ENCODE results near the gene ATP23.

ATP23 gene

DNA sequence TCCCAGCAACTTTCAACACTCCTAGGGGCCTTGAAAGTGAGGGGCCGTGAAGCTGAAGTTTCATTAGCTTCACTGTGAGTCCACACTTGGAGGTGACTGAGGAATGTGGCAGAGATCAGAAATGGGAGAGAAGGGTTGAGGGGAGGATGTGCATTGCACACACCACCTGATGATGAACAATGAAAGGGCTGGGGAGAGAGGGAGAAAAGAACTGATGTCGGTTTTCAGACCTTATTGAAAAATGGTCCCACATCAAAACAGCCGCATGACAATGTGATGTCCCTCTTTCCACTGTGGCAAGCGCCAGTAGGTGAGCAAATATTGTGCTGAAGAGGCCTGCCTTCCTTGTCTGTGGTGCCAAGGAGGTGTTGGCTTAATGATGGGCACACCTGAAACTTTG is 32.3 kb upstream of the ATP23 start:
- FAIRE-seq = no peak

DNA sequence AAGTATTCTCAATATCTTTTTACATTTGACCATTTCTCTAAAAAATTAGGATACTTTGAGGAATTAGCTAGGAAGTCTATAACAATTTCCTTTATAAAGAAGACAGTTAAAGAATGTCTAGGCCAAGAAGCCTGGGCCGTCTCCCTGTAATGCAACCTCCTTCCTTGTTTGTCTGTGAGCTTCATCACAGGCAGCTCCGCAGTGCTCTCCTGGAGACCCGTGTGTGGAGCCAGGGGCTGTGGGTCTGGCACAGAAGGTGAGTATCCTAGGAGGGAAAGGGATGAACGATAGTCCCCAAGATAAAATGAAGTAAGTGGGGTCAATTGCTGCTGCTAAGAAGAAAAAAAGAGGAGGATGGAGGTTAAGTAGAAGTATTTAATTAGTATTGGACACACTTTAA is 31.8 kb upstream of the ATP23 start:
- FAIRE-seq = no peak

DNA sequence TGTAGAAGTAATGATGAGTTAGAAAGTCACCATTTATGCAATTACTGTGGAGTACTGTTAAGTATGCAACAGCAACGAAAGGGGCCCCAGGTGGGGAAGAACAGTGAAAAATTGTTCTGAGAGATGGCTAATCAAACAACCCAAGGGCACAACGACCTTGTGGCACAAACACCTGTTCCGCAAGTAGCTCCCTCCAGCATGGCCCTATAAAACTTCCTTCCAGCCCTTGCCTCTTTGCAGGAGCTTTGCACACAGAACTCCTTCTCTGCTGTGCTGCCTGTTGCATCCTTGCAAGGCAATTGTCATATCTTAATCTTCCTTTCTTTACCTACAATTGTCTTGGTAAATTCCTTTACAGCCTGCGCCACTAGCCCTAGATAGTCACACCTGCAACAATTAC is 23.2 kb upstream of the ATP23 start:
- FAIRE-seq = no peak

DNA sequence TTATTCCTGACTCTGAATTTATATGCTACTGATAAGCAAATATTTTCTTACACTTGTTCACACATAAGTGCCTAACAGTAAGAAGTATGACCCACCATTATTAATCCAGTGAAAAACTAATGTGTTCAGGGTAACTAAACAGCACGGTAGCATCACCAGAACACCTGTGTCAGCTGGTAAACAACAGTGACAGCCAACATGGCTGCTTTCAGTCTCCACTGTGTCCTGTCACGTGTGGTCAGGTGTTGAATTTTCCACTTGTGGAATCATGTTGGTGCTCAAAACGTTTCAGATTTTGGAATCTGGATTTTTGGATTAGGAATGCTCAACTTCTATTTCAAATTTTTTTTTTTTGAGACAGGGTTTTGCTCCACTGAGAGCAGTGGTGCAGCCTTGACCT is 14.3 kb upstream of the ATP23 start:
- no peak for FAIRE-seq

DNA sequence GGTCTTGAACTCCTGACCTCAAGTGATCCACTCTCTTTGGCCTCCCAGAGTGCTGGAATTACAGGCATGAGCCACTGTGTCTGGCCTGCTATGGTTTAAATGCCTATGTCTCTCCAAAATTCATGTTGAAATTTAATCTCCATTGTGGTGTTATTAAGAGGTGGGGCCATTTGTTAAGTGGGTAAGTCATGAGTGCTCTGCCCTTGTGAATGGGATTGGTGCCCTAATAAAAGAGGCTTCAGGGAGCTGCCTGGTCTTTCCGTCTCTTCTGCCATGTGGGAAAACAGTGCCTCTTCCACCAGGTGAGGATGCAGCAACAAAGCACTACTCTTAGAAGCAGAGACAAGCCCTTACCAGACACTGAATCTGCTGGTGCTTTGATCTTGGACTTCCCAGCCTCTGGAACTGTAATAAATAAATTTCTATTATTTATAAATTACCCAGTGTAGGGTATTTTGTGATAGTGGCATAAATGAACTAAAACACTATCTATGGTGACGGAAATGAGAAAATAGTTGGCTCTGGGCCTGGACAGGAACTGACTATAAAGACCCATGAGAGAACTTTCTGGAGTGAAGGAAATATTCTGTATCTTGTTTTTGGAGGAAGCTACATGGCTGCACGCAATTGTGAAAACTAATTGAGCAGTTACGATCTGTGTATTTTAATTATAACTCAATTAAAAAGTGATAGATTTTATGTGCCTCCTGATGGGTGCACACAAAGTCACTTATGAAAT is 12.1 kb upstream of the ATP23 start:
- no peak for FAIRE-seq

DNA sequence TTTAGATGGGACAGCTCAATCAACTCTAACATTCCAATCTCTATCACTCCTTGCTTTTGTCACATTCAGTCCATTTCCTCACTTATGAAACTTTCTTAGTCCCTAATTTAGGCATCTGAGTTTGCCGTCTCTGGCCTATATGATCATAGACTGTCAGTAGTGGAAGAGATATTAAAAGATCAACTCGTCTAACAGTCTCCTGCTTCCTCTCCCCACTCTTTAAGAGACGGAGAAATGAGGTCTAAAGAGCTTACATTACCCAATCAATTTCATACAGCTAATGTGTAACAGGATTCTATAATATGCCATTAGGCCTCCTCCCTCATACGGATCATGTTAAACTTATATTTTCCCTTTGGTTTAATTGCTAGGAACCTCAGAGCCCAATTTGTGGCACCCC is 6.5 kb upstream of the ATP23 start:
- FAIRE-seq = no peak

DNA sequence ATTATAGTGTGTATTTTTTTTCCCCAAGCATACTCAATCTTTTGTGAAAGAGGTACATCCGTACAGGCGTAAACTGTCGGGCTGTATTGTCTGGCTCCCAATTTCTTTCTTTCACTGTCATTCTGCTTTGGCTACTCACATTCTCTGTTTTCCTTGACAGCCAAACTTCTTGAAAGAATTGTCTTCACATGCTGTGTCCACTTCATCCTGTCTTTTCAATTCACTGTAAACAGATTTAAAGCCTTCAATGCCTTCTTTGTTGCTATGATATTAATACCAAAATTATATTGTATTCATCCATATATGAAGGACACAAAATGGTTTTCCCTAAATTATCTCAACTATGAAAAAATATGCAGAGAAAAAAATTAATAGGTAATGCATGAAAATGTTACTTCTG is 6.0 kb upstream of the ATP23 start:
- no peak for FAIRE-seq

DNA sequence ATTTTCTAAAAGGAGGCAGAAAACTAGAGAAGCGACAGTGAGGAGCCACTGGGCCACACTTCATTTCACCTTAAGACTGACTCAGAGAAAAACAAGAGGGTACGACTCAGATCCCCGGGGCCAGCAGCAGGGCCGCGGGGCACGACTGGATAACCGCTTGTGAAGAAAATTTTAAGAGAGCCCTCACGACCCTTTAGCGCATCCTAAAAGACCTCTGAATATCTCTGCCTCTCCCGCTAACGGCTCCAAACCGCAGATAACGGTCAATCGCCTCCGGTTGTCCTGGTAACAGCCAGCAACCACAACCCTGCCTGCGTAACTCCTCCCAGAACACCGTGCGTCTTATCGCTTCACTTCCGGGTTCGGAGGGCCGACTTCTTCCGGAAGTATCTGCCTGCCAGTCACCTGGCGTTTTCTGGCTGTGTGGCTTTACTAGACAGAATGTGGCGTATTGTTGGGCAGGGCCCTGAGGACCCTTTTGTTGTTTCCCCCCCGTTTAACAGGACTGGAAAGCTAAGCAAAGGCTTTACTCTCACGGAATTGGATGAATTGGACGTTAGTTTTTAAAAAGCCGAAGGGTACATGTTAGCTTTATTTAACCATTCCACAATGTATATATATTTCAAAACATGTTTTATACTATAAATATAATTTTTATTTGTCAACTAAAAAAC is 5.4 kb upstream of the ATP23 start:
- peak; percentile 83 for FAIRE-seq

DNA sequence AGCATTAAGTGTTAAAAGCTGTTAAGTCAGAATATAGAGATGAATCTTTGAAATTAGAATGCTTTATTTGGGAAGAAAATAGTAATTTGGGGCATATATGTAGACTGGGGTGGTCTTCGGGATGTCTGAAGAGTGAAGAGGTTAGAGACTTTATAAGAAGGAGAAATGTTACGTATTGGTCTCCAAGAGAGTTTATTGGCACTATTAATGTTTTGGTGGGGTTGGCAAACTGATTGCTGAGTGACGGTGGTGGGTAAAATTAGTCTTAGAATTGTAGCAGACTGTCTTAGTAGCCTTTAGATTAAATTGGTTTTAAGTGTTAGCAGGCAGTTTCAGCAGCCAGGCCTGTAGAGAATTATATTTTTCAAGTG is 4.9 kb upstream of the ATP23 start:
- FAIRE-seq = no peak

DNA sequence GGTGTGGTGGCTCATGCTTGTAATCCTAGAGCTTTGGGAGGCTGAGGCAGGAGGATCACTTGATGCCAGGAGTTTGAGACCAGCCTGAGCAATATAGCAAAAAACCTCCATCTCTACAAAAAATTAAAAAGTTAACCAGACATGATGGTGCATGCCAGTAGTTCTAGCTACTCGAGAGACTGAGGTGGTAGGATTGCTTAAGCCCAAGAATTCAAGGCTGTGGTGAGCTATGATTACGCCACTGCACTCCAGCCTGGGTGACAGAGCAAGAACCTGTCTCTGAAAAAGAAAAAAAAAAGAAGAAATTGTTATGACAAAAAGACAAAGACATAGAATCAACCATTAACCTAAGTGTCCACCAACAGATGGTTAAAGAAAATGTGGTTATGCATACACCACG is 2.1 kb upstream of the ATP23 start:
- FAIRE-seq = no peak

DNA sequence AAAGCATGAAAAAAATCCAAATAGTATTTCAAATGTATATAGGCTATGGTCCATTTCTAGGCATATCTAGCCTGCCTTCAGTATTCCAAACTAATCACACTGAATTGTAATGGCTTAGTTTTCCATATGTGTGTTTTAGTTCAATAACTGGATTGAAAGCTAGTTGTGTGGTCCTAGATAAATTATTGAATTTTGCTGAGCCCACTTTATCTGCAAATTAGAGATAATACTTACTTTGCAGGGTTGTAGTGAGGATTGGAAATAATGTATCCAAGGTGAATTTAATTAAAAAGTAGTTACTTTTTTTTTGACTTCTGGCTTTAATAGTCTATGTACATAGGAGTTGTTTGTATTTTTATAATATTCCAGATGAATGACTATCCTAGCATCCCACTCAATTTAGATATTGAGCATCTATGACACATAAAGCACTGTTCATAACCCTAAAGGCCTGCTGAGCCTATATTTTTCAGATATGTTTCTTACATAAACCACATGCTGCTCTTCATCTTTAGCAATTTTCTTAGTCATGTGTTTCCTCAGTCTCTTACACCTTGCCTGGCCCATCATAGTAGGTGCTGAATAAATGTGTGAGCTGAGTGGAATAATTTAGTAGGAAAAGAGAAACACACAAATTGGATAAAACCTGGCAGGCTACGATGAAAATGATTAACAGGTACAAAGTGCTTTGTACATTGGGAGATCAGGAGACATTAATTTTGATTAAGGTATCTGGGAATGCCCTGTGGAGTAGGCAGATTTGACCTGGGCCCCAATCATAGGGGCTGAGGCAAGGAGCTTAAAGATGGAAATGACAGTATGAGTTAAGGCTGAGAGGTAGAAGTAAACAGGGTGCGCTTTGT is 1.1 kb upstream of the ATP23 start:
- no peak for FAIRE-seq

DNA sequence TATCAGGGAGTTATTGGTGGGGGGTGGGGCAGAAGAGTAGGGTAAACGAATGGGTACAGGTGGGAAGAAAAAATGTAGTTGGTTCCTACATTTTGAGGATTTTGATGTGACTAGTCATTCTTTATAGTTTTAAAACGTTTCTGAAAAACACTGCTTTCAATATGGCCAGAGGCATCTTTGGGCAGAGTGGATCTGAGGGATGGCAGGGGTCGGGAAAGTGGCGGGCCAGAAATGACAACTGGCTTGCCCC is 527 bp upstream of the ATP23 start:
- FAIRE-seq = no peak

DNA sequence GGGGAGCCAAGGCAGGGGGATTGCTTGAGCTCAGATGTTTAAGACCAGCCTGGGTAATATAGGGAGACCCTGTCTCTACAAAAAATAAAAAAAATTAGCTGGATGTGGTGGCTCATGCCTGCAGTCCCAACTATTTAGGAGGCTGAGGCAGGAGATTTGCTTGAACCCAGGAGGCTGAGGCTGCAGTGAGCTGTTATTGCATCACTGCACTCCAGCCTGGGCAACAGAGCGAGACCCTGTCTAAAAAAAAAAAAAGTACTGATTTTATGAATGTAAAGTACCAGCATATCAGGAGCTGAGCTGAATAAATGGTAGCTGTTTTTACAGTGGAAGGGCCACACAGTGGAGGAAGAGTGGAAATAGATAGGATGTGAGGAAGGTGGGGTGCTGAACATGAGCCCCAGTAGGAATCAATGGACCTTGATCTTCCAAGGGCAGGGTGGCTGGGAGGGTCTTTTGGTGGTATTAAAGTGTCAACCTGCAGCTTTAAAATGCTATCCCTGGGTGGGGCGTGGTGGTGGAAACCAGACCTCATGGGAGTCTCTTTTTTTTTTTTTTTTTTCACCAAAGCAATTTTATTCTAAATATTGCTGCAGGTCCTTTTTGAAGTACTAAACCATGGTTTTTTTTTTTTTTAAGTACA is 2.2 kb downstream of the ATP23 start:
- no peak for FAIRE-seq

DNA sequence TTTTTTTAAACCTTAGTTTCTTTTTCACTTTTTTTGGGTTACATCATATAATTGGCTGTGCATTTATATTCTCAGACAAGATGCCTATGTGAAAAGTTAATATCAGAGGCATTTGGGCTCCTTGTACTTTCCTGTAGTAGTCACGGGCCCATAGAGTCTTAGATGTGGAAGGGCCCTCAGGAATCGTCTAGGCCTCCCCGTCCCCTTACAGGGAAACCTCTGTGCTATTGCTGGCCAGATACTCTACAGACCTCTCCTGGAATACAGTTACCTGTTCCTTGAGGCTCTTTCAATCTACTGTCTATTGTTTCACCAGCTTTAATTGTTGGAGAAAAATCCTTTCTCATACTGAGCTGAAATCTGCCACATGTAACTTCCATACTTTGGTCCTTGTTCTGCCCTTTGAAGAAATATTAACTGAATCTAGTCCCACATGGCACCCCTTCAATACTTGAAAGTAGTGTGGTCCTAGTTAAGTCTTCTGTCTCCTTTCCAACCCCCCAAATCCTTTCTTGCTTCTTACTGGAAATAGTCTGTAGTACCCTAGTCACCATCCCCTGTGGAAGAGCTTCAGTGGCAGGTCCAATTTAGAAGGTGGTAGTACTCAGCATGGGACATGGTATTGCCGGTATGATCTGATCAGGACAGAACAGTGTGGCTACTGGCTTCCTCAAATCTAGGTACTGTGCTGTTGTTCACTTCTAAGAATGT is 3.1 kb downstream of the ATP23 start:
- no peak for FAIRE-seq

DNA sequence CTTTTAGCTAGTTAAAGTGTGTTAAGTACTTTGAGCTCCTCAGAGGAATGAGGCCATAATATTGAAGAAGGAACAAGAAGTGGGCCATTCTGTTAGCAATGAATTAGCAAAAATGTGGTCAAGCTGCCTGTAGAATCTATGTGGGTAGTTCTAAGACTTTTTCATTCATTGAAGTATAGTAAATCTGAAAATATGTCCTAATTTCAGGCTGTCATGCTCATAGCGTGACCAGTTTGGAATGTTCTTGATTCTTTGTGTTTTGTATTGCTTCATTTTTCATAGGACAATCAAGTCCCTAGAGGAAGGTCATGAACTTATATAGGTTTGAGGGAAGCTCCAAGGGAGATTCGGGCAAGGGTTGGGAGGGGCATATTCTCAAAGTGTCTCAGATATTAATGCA is 11.4 kb downstream of the ATP23 start:
- FAIRE-seq = no peak

DNA sequence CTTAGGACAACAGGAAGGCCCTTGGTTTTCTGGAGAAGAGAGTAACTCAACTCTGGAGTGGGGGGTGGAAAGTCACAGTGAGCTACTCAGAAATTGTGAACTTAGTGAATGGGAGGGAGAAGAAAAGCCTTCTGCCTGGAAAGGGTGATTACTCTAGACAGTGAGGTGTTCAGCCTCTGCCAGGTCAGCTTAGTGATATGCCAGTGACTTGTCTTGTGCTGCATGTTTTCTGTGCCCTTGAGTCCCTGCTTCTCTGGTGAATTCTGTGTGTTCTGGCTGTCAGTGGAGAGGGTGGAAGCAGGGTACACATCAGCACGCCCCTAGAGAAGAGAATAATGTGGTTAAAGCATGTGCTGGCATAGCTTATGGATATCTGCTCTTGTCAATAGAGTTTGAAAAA is 13.4 kb downstream of the ATP23 start:
- FAIRE-seq = no peak

DNA sequence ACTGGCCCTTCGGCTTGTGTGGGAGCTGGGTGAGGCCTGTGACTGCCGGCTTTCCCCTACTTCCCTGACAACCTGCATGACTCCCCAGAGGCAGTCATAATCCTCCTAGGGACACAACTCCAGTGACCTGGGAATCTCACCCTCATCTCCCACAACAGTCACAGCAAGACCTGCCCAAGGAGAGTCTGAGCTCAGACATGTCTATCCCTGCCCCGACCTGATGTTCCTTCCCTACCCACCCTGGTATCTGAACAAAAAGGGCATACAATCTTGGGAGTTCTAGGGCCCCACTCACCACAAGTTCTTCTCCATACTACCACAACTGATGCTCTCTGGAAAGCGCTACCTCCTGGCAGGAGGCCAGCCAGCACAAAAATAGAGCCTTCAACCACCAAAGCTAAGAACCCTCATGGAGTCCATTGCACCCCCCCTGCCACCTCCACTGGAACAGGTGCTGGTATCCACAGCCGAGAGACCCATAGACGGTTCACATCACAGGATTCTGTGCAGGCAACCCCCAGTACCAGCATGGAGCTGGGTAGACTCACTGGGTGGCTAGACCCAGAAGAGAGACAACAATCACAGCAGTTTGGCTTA is 16.8 kb downstream of the ATP23 start:
- FAIRE-seq = no peak

DNA sequence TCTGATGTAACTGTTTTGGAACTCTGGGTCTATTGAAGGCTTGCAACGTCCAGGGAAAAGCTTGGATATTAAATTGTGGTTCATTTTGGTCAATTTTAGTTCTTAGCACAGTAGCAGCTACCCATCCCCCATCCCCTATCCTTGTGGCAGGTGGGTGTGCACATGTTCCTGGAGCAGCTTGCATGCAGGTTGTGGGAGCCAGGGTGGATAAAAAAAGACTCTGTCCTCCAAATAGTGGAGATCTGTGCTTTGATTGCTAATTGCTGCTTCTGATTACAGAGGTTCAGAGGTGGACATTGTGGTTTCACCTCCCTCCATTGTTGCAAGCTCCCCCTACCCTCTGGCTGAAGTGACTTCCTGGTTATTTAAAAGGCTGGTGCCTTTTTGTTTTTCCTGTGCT is 23.1 kb downstream of the ATP23 start:
- FAIRE-seq = no peak

DNA sequence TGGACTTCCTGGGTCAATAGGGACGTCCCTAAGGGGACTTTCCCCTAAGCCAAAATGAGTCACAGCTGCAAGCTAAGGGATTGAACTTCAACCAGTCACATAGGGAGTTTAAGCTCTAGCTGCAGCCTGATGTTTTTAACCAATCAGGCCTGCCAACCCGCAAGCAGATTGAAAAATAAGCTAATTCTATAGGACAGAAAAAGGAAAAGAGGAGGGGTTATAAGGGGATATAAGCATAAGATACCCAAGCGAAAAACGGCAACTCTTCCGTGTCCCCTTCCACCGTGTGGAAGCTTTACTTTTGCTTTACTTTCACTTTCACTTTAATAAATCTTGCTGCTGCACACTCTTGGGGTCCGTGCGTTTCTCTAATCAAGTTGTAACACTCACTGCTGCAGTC is 24.4 kb downstream of the ATP23 start:
- no peak for FAIRE-seq

DNA sequence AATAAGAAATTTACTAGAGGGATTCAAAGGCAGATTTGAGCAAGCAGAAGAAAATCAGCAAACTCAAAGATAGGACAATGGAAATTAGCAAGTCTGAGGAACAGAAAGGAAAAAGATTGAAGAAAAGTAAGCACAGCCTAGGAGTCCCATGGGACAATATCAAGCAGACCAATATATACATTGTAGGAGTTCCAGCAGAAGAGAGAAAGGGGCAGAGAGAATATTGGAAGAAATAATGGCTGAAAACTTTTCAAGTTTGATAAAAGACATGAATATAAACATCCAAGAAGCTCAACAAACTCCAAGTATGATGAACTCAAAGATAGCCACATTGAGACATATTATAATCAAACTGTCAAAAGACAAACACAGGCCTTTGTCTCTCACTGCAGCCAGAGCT is 25.2 kb downstream of the ATP23 start:
- no peak for FAIRE-seq

DNA sequence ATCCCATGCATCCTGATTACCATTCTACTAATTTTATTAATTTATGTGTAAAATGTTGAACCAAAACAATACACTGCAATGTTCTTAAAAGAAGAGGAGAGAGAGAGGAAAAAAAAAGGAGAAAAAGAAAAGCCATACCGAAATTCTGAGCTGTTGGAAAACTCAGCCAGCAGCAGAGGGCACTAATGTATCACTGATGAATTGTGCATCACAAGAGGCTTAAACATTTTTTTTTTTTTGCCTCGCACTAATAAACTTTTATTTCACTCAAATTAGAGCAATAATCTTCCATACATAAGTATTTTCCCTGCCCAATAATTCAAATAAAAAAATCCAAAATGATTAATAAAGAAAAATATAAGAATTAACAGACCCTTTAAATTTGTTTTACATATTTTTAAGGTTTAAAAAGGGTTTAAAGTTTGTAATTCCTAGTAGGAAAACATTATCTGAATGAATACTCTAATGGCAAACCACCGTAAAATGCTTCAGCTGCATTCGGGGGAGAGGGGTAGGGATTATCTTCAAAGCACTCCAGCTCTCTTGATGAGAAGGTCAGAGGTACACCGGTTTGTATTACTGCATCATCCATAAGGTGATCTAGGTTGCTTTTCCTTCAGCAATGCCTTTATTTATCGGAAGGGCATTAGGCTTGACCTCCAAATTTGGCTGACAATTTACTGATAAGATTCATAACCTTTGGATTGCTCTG is 41.9 kb downstream of the ATP23 start:
- FAIRE-seq = peak; percentile 92

DNA sequence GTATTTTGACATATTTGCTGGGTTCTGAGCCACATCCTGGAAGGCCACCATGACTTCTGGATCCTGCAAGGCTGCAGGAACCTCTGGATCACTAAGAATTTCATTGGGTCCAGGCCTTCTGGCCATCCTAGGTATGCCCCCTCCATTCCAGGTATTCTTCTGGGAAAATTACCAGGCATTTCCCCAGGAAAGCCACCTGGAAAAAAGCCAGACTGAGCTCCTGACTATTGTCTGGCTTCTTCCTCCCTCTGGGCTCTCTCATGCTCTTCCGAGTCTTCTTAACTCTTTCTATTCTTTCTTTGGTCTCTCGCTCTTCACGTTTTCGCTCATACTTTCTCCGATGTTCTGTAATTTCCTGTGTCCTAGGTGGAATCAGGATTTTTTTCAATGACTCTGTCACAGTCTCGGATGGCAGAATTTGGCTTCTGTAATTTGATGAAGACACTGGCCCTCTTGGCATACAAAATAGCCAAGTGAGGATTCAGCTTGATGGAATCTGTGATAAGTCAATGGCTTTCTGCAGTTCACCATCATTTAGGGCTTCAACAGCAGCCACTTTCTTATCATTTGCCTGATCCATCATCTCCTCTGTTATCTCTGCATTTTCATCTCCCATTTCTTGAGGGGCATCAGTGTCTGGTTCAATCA is 42.6 kb downstream of the ATP23 start:
- no peak for FAIRE-seq
